Measurements from ENCODE around the gene DOCK8.

DOCK8 gene

GRCh38 chr9:270657-271237 is 56.1 kb downstream of the DOCK8 start:
- no peak for DNase-seq

DNA sequence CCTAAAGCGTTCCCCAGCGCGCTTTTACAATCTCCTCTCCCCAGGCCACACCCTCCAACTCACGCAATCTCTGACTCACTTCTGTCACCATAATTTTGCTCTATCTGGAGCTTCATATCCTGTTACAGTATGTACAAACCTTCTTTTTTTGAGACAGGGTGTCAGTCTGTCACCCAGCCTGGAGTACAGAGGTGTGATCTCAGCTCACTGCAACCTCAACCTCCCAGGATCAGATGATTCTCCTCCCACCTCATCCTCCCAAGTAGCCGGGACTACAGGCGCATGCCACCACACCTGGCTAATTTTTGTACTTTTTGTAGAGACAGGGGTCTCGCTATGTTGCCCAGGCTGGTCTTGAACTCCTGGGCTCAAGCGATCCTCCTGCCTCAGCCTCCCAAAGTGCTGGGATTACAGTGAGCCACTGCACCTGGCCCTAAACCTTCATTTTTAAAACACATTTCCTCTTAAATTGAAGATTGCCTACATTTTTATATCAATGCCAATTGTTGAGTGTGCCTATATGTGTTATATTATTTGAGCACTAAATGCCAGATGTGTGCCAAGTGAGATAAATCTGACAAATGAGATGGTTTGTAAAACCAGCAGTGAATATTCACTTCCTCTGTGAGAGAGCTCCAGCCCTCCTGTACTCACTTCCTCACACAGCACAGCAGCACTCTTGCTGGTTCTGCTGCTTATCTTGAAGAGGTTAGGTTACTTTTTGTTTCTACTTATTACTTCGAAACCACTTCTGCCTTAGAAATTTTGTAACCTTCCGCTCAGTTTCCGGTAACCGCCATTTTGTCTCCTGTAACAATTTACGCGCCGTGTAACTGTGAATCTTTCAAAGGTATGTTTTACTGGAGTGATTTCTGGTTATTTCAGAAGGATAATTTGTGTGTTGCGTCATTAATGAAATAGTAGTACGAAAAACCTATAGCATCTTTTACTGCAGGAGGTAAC is 57.9 kb downstream of the DOCK8 start:
- DNase-seq = peak in 1 of 14 donors; percentile 3

DNA sequence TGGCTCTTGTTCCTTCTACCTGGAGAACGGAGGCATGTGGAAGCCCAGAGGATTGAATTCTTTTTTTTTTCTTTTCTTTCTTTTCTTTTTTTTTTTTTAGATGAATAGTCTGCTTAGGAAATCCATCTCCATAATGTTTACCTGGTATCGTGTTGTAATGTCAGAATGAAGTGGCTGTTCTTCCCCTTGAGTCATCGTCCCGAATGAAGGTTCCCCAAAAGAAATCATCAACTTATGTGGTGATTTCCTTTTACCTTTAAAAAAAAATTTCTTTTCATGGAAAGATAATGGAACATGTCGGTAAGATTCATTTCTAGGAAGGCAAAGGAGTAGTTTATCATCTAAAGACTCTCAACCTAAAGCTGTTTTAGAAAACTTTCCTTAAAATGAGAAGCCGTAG is 59.7 kb downstream of the DOCK8 start:
- no peak for DNase-seq

DNA sequence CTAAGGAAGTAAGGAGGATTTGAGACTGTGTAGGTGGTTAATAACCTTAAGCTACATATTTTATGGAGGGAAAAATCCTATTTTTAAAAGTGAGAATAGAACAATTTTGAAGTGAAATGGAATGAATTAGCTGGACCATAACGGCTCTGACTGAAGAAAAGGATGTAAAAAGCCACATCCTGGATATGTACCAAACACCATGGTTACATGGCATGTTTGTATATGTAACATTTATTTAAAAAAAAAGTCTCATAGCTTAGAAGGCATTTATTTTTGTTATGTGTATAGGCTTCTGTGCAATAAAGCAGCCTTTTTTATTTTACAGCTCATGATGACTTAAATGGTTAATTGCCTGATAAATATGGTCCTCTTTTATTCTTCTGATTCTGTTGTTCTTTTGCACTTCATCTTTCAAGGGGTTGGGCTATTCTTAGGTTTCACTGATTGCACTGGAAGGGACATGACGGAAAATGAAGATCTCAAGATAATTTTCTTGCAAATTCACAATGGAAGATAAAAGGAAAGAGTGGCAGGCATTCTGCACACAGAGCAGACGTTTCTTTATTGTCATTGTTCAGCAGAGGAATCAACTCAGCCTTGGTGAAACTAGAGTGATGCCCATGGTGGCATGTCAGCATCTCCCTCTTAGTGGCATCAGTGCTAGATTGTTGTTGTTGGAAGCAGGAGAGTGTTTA is 63.1 kb downstream of the DOCK8 start:
- DNase-seq = no peak

GRCh38 chr9:278651-279050 is 64.0 kb downstream of the DOCK8 start:
- no peak for DNase-seq

- DNase-seq = no peak
Measured at GRCh38 chr9:279674-280073, 65.0 kb downstream of the DOCK8 start.

DNA sequence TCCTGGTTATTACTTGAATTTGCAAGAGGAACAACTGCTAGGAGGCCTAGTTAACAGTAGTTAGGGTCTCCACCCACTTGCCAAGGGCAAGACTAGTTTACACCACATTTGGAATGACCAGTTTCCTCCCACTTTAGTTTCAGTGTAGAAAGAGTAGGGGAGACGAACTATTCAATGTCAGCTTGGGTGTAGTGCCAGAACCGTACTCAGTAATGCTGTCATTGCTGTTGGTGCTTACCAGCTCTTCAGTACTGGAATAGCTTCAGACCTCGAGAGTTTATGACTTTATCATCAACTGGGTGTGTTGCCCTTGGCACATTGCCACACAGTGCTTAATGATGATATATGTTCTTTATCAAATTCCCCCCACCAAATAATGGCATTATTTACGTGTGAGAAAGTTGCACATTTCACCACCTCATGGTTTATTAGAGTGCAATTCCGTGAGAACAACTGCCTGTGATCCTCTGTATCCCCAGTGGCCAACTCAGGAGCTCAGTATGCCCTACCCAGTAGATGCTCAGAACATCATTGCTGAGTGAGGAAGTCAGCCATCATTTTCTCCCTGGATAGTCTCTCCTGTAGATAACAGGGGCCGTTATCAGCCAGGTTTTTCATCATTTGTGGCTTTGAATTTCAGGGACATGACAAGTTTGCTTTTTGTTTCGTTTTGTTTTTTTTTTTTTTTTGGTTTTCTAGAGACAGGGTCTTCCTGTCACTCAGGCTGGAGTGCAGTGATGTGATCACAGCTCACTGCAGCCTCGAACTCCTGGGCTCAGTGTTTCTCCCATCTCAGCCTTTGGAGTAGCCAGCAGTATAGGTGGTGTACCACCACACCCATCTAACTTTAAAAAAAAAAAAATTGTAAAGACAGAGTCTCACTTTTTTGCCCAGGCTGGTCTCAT is 67.3 kb downstream of the DOCK8 start:
- no peak for DNase-seq

DNA sequence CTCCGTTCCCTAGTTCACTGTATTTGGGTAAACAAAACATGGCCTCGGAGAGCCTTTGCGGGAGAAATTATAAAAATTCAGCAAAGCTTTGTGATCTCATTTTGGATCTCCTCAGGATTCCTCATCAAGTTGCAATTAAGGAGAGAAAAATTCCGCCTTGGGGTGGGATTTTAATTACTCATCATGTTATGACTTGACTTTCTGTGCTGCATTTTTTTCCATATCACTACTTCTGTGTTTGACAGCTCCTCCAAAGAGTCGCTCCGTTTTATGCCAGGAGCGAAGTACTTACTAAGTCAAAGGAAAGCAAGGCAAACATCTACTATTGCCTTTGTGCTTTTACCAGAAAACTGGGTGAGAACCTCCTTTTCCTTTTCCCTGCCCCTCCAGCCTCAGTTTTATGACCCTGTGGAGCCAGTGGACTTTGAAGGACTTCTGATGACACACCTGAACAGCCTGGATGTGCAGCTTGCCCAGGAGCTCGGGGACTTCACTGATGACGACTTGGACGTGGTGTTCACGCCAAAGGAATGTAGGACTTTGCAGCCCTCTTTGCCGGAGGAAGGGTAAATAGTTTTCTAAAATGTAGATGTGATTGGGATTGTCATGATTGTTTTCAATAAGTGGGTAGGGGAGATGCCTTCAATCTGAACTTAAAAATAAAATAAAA is 71.5 kb downstream of the DOCK8 start:
- no peak for DNase-seq

DNA sequence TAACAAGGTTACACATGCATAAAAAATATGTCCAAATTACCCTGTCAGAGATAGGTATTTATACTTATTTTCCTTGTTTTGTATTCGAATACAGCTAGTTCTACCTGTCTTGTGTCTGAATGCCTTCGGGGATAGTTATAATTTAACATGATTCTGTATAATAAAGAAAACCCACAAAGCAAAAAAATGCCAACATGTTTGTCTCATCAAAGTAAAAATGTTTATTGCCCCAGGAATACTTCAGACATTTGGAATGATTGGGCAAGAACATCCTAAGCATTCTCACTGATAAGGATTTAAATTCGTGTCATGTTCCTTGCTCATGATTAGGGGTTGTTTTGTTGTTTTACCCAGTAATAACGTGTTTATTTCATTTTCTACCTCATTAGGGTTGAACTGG is 74.5 kb downstream of the DOCK8 start:
- DNase-seq = no peak

GRCh38 chr9:292915-293314 is 78.2 kb downstream of the DOCK8 start:
- no peak for DNase-seq

DNA sequence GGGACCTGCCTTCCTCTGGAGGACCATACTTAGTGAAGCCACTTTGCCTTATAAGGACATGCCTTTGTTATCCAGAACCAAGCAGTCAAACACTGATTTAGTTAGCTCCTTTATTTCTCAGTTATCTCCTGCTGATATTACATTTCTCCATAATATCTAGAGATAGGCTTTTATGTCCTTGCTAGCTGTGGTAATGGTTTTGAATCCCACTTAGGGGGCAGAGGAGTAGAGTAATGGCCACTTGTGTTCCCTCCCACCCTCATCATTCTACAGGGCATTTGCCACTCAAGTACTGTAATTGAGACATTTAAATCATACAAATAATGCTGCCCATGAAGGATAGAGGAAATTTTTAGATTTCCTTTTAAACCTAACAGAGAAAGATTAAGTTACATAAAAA is 80.9 kb downstream of the DOCK8 start:
- no peak for DNase-seq

- no peak for DNase-seq
Measured at GRCh38 chr9:296411-296810, 81.7 kb downstream of the DOCK8 start.

- peak in 6 of 14 donors; percentile 1 to 53 (median 22) for DNase-seq
Measured at GRCh38 chr9:297104-297972, 82.7 kb downstream of the DOCK8 start.

- DNase-seq = no peak
Measured at GRCh38 chr9:303502-303901, 88.8 kb downstream of the DOCK8 start.

GRCh38 chr9:304106-304505 is 89.4 kb downstream of the DOCK8 start:
- no peak for DNase-seq

DNA sequence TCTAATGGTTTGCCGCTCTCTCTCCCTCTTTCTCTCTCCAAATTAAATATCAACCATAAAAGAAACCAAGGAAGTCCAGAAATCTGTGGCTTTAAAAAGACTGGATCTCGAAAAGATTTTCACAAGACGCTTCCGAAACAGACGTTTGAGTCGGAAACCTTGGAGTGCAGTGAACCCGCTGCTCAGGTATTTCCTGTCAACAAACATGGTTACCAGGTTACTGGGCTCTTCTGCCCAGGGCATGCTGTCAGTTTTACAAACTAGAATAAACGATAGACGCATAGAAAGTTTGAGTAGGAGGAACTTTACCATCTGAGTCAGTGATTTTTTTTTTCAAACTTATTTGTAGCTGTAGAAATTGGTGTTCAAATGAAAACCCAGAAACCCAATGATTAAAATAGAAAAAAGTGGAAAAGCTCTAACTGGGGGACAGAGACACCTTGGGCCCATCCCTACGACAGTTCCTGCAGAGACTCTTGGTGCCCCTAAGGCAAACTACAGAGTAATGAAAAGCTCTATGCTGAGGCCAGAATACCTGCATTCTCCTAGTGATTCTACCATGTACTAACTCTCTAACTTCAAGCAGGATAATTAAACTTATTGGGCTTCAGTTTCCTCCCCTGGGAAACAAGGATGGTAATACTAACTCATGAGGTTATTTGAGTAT is 90.0 kb downstream of the DOCK8 start:
- no peak for DNase-seq

DNA sequence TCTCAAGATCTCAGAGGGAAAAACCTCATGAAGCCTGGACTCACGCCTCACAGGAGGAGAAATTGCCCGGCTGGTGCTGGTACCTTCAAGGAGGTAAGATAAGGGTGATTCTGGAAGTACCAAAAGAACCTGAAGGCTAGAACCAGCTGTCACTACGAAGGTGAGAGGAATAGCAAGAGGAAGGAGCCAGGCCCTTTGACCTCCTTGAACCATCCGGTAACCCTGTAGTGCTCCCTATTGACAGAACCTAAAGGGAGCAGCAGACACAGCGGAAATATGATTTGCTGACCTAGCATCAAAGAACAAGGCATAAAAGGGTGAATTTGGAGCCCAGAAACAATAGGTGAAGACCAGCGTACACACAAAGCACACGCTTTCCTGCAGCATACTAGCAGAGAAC is 92.2 kb downstream of the DOCK8 start:
- DNase-seq = peak in 1 of 14 donors; percentile 0

- no peak for DNase-seq
Measured at GRCh38 chr9:311841-312240, 97.2 kb downstream of the DOCK8 start.

GRCh38 chr9:312596-313320 is 98.1 kb downstream of the DOCK8 start:
- no peak for DNase-seq

All from C1 segment of cervical spinal cord (tissue), 14 donors.